HG02759 (cell line): Measurements from ENCODE around the gene TLK1.
A peak's percentile ranks its signal among the peaks of the same experiment; 100 is the strongest.
"Not testable (repeated sequence)": the region's sequence is repeated elsewhere in the genome, so short reads cannot be mapped to it uniquely, and the experiment has no call there.

ENCODE experiments used
- ATAC-seq: cut with Tn5 transposase; IDR thresholded peaks from one replicate; pipeline ENCODE4 v1.9.1; 2021; ENCODE audit warnings: mild to moderate bottlenecking, moderate library complexity; ENCODE audit not compliant: unreplicated experiment

The TLK1 gene

DNA sequence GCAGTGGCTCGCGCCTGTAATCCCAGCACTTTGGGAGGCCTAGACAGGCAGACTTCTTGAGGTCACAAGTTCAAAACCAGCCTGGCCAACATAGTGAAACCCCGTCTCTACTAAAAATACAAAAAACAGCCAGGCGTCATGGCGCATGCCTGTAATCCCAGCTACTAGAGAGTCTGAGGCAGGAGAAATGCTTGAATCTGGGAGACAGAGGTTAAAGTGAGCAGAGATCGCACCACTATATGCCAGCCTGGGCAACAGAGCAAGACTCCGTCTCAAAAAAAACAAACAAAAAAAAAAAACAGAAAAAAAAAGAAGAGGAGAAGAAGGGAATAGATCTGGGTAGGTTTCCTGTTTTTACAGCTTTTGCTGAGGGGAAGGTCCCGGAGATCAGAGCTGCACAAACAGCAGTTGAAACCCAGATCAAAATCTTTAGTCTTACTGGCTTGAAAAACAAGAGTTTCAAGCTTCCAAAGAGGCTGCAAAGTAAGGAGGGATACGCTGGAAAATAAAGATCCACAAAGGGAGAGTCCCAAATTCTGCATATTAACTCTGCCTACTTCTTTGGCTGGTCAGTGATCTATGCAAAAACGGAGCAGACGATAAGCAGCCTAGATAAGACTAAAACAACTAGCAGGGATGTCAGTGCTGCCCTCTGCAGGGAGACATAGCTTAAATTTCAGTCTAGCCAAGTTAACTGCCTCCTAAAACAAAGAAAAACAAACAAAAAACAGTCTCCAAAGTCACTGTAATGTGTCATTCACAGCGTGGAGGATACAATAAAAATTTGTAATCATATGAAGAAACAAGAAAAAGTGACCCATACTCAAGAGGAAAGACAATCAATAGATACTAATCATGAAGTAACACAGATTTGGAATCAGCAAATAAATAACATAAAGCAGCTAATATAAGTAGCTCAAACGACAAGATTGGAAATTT lies 74.1 kb downstream of the TLK1 start:
- no peak for ATAC-seq

- ATAC-seq: no peak
Measured at GRCh38 chr2:171084128-171084527, 76.6 kb downstream of the TLK1 start.

DNA sequence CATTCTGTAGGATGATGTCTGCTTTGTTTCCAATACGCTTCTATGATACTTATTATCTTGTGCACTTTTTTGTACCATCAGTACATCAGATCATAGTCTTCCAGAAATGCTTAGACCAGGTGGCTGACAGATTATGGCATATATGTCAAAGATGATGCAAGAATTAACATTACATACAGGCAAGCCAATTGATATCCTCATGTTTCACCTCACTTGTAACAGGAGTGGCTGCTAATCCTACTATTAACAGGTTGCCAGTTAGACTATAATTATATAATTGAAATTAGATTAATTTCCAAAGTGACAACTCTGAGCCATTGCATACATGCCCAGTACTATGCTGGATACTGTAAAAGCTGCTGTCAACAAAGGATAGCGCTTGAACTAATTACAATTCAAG lies 77.2 kb downstream of the TLK1 start:
- no peak for ATAC-seq

DNA sequence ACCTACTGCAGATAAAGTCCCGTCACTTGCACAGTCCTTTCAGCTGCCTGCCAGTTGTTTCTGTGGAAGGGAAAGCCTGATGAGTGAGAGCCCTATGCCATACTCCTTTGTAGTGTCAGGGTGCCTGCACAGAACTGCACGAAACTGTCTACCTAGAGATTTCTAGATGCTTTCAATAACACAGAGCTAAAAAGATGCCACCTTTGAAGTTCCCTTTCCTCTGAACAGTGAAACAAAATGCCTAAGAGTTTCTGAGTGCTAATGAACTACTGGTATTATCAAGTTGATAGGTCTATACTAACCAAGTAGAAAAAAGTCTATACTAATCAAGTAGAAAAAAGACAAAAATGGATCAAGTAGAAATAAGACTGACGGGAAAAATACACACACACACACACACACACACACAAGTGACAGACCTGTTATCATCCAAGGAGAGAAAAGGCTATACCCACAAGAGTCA lies 79.0 kb downstream of the TLK1 start:
- ATAC-seq: no peak

- ATAC-seq: no peak
Measured at GRCh38 chr2:171080607-171081006, 80.1 kb downstream of the TLK1 start.

DNA sequence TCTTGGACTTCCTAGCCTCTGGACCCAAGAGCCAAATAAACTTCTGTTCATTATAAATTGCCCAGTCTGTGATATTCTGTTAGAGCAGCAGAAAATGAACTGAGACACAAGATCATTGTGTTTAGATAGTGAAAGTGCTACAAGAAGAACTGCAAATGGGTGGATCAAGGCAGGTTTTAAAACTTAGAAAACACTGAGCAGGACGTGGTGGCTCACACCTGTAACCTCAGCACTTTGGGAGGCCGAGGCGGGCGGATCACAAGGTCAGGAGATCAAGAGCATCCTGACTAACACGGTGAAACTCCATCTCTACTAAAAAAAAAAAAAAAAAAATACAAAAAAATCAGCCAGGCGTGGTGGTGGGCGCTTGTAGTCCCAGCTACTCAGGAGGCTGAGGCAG lies 84.3 kb downstream of the TLK1 start:
- ATAC-seq: not testable (repeated sequence)

- no peak for ATAC-seq
Measured at GRCh38 chr2:171072164-171072563, 88.5 kb downstream of the TLK1 start.

- no peak for ATAC-seq
Measured at GRCh38 chr2:171069286-171069956, 91.3 kb downstream of the TLK1 start.

DNA sequence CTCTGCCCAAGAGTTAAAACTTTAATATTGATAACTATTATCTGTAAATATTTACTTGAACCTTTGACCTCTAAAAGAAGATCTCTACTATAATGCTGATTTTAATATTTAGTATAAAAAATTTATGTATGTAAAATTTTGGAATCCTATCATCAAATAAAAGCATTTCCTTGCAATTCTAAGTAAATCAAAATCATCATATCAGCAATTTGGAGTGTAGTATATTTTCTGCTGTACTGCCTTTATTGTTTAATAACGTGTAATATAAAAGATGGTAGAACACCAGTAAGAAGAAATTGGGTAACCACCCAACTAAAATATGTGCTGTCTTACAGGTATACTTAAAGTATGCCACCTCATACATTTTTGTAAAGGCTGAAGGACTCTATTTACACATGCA lies 94.6 kb downstream of the TLK1 start:
- ATAC-seq: no peak

- no peak for ATAC-seq
Measured at GRCh38 chr2:171057575-171057974, 103.1 kb downstream of the TLK1 start.

- no peak for ATAC-seq
Measured at GRCh38 chr2:171056307-171056706, 104.4 kb downstream of the TLK1 start.

- ATAC-seq: no peak
Measured at GRCh38 chr2:171049691-171050090, 111.0 kb downstream of the TLK1 start.

DNA sequence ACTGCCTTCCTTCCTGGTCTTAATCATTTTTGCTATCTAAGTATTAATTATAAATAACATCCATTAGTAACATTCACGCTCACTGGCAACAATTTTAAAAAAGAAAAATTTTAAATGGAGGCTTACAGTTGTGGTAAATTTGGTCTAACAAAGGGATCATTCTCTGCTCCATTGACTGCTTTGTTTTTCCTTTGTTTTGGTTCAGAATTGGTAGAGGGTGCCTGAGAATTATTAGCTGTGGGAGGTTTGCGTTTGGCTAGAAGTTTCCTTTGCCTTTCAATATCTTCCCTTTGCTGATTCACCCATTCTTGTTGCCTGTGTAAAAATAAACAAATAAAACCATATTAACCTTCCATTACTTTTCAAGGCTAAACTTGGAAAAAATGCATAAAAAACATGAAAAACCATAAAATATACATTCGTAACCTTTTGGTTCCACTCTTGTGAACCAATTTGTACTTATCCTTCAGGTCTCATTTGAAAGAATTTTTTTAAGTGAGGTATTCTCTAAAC lies 114.6 kb downstream of the TLK1 start:
- ATAC-seq: no peak

GRCh38 chr2:171044416-171044815 lies 116.3 kb downstream of the TLK1 start:
- ATAC-seq: no peak

DNA sequence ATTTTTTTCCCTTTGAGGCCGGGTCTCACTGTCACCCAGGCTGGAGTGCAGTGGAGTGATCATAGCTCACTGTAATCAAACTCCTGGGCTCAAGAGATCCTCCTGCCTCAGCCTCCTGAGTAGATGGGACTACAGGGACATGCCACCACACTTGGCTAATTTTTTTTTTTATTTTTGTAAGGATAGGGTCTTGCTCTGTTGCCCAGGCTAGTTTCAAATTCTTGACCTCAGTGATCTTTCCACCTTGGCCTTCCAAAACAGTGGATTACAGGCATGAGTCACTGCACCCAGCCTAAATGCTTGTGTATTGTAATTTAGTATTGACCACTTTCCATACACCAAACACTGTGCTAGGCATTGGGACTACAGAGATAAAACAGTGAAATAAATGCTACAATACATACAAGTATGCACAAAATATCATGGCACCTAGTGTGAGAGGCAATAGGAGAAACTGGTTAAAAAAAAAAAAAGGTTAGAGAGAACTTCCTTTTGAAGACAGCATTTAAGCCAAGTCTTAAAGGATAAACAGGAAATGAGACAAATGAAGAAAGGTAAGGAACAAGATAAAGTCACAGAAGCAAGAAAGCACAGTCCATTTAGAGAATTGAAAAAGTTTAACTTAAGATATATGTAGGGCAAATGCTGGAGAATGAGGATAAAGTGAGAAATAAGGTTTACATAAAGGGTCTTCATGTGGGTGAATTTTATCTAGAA lies 118.3 kb downstream of the TLK1 start:
- ATAC-seq: no peak

GRCh38 chr2:171036532-171036931 lies 124.2 kb downstream of the TLK1 start:
- no peak for ATAC-seq

DNA sequence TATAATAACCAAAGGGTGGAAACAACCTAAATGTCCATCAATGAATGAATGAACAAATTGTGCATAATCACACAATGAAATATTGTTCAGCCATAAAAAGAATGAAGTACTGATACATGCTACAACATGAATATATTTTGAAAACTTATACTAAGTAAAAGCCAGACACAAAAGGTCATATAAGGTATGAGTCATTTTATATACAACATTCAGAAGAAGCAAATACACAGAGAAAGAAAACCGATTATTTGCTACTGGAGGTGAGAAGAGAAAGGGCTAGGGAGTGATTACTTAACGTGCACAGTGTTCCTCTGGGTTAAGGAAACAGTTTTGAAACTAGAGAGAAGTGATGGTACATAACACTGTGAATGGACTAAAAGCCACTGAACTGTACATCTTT lies 126.4 kb downstream of the TLK1 start:
- ATAC-seq: no peak

DNA sequence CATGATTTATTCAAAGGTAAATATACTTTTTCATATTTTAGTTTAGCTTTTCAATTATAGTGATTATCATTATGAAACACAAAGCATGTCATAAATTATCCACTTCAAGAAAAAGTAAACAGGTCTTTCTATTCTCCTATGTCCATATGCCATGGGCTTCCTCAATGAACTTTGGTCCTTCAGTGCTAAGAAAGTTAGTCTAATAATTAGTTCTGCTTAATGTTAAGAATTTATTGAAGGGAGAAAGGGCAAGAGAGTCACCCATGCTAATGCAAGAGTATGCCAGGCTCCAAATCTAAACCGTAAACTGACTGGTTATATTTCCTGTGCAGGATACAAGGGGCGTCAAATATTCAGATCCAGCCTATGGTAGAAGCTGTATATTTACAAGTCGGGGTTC lies 135.5 kb downstream of the TLK1 start:
- ATAC-seq: no peak

GRCh38 chr2:171018522-171018921 lies 142.2 kb downstream of the TLK1 start:
- ATAC-seq: peak; percentile 79

- ATAC-seq: no peak
Measured at GRCh38 chr2:171016125-171016524, 144.6 kb downstream of the TLK1 start.

GRCh38 chr2:171013851-171014250 lies 146.8 kb downstream of the TLK1 start:
- no peak for ATAC-seq
